GM21528 (cell line): ENCODE measurements around the gene ELN.

ENCODE experiments used
- ATAC-seq: cut with Tn5 transposase; IDR thresholded peaks from one replicate; pipeline ENCODE4 v1.9.1; 2021; ENCODE audit warnings: mild to moderate bottlenecking, moderate library complexity; ENCODE audit not compliant: unreplicated experiment, low FRiP score

ELN gene

GRCh38 chr7:74022507-74022906 lies 5.5 kb upstream of the ELN start:
- ATAC-seq = no peak

GRCh38 chr7:74023092-74023536 lies 4.9 kb upstream of the ELN start:
- no peak for ATAC-seq

DNA sequence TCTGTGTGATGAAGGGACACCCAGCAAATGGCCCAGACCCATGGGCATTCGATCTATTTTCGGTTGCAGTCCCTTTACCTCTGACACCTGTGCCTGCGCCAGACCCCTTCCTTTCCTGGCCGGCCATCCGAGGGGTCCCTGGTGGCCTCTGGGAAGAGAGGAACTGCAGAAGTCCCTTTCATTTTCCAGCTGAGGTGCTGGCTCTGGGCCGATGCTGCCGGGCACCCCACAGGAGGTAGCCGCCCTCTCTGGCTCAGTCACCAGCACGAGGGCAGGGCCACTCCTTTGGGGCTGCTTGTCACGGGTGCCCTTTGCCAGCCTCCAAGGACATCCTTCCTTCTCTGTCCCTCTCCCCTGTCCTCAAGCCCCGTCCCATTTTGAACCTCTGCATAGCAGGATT lies 4.2 kb upstream of the ELN start:
- ATAC-seq = no peak

GRCh38 chr7:74025146-74025545 lies 2.8 kb upstream of the ELN start:
- no peak for ATAC-seq

DNA sequence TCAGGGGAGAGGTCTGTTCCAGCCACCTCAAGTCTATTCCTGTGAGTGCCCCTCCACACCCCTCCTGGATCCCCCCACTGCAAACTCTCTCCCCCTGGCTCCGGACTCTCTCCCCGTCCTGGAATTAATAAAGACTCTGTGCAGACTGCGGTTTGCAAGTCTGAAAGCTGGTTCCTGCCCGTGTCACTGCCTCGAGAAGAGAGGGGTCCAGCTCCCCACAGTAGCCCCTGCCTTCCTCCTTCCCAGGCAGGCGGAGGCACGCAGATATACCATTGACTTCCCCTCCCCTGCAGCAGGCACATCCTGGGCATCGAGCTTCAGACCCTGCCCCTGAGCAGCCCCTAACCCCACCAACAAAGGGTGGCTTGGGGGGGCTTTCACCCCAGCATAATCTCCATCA lies 2.2 kb upstream of the ELN start:
- no peak for ATAC-seq

GRCh38 chr7:74026406-74026902 lies 1.5 kb upstream of the ELN start:
- ATAC-seq = no peak

DNA sequence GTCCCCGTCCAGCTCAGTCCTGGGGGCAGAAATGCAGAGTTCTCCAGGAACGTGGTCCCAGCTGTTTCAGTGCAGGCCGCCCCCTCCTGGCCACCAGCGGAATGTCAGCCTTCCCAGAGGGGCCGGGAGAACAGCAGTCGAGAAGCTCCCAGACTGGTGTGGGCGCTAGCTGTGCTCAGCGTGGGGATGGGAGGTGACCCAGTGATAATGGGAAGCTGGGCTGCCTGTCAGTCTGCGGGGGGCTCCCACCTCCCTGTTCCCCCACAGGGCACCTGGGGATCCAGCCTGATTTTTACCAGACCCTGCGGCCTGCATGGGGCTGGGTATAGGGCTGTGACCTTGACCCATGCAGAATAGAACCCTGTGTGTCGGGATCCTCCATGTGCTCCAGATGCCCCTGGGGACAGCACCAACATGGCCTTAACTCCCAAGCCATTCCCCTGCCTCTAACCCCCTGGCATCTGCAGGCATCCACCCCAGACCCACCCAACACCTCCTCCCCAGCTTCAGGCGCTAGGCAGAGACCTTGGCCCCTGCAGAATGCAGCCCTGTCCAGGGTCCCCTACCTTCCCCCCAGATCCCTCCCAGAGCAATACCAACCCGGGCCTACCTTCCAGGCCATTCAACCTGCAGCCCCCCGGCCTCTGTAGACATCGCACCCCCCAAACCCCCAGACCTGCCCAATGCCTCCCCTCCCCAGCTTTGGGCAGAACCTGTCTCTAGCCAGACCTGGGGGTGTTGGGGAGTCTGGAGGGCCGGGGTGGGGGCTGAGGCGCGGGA lies 880 bp upstream of the ELN start:
- no peak for ATAC-seq

- no peak for ATAC-seq
Measured at GRCh38 chr7:74028321-74028838, 407 bp downstream of the ELN start.

GRCh38 chr7:74029089-74029785 lies 1.3 kb downstream of the ELN start:
- ATAC-seq = no peak

GRCh38 chr7:74029991-74030415 lies 2.0 kb downstream of the ELN start:
- no peak for ATAC-seq

DNA sequence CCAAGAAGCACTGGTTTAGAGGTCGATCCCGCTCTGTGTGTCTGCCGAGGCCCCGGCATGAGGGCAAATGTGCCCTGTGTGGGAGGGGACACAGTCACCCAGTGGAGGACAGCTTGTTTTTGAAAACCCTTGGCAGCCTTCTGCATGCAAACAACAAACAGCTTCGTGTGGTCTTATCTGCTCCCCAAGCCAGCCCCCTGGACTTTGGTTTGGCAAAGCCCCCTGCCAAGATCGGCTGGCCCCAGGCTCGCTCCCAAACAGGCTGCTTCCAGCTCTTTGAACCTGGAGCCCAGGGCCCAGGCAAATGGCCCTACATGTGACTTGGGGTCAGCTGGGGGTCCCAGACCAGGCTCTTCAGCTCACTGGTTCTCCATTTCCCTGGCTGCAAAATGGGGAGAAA lies 2.9 kb downstream of the ELN start:
- ATAC-seq = no peak

GRCh38 chr7:74031403-74032190 lies 3.6 kb downstream of the ELN start:
- ATAC-seq = no peak

- no peak for ATAC-seq
Measured at GRCh38 chr7:74032191-74032490, 4.2 kb downstream of the ELN start.

GRCh38 chr7:74032624-74033371 lies 4.8 kb downstream of the ELN start:
- no peak for ATAC-seq

DNA sequence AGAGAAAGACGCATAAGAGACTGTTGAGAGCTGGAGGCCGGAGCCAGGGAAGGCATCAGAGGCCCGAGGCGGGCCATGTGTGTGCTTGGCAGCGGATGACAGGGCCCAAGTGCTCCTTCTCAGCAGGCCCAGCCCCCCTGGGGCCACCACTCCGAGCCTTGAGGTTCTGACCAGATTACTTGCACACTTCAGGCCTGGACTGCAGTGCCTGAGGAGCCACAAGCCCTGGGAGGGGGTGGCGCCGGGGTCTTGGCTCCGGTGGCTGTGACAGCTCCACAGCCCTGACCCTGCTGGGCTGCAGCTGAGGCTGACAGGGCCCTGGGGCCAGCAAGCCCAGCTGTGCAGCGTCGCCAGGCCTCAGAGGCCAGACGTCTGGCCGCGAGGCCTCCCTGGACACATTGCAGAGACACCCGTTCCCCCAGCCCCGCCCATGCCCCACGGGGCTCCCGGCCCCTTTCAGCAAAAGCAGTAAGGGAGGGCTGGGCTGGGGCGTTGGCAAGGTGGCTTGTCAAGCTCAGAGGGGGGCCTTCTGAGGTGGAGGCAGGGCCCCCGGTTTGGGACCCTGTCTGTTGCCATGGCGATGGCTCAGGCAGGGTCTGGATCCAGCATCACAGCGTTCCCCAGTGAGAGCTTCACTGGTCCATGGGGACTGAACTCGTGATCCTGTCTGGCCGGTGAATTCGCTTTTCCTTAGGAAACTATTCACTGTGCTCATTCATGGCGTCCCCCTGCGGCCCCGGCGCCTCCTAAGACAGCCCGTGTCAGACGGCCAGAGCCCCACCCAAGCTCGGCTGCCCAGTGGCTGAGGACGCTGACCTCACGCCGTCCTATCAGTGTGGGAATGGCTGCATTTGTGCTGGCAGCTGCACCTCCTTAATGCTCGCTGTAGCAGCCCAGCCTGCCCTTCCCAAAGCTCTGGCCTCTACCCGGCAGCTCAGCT lies 5.7 kb downstream of the ELN start:
- ATAC-seq = no peak

DNA sequence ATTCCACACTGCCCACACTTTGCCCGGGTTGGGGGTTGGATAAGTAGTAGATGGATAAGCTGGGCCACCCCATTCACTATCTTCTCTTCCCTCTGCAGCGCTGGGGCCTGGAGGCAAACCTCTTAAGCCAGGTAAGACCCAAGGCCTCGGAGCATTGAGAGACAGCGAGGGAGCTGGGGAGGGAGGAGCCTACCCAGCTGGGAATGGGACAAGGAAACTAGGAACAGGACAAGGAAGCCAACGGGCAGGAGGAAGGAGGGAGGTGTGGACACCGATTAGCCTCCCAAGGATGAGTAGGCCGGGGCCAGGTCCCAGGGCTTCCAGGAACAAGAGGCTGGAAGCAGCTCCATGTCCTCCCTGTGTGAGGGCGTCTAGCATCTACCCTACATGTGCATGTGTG lies 9.6 kb downstream of the ELN start:
- no peak for ATAC-seq

DNA sequence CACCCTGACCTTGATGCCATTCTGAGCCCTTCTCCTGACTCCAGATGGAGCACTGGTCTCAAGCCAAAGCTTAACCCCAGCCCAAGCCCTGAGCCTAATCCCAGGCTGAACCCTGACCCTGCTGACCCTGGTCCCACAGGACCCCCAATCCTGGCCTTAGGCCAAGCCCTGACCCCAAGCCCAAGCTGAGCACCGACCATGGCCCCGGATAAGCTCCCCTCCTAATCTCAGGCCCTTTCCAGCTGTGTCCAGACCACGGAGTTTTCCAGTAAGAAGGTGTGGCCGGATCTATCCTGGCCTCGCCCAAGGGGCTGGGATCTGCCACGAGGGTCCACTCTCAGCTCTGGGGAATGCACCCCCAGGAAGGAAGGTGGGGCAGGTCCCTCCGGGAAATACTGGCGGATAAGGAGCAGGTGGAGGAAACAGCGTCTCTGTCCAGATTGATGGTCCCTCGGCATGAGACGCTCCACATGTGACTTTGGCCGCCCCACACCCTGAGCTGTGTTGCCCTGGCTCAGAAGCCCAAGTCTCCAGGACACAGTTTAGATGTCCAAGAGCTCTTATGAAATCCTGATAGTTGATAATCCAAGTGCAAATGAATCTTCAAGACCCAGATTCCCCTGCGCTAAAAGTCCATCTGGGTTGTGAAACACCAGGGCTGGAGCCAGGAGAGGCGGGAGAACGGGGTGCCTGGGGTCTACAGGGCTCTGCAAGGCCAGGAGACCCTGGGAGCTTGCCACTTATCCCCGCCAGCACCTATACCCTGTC lies 10.4 kb downstream of the ELN start:
- ATAC-seq = no peak

DNA sequence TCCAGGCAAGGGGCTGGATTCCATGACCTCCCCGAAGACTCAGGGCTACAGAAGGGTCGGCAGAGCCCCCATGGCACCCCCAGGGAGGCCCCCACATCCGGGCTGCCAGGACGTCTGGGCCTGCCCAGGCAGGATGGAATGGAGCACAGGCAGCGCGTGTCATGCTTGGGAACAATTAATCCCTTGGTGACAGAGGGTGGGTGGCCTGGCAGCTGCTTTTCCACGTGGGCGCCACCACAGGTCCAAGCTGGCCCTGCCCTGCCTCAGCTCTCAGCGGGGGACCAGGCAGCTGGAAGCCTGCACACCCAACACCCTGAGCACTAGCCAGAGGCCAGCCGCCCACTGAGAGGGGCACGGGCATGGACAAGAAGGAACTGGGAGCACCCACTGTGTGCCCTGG lies 11.4 kb downstream of the ELN start:
- ATAC-seq = no peak
